ENCODE measurements around the gene CTSC. TPM values are rescaled to one million over a fixed set of nuclear protein-coding genes. Genes with fewer than 3 reads are reported as not detected.
A peak's percentile ranks its signal among the peaks of the same experiment; 100 is the strongest.

Gene CTSC
- total and polyA plus RNA-seq, 9 of the 15 experiments (the other 6 are each of a cell fraction or from before 2014, with no cell fraction given), result 113 to 403 (median 187) TPM

DNA sequence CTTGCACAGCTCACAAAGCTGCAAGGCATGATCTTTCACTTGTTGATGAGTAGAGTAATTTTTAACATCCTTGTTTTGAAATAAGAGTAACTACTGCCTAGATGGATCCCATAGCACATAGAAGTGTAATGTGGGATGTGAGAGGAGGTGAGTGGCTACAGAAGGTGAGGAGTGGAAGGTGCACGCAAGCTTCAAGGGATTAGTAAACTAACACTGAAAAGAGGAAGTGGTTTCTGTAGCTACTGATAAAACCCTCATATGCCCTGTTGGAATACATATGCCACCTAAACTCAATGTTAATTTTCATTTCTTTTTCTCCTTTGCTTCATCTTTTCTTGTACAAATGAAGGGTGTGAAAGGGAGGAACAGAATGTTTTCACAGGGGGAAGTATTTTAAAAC lies 22.0 kb upstream of the CTSC start (continued):
- TF ChIP-seq MYBL2 (IDR thresholded peaks at IDR 0.05; ENCODE audit: low read depth) (no peak), MYBL2 (CRISPR knock-in tag; IDR thresholded peaks at IDR 0.05; ENCODE audit: borderline replicate concordance) (no peak), KDM4B (IDR thresholded peaks at IDR 0.05; ENCODE audit: borderline replicate concordance in 2 of 2, low read depth in 1 of 2) (no peak), ZEB2 (IDR thresholded peaks at IDR 0.05) (peak; percentile 86), GABPA (tag; conservative IDR thresholded peaks at IDR 0.05; ENCODE audit: low read depth) (peak; percentile 44; the same call in 1 of the 2 replicates), CTBP1 (IDR thresholded peaks at IDR 0.05; ENCODE audit: borderline replicate concordance) (peak; percentile 78; the same call in 1 of the 2 replicates), TCF3 (CRISPR knock-in tag; IDR thresholded peaks at IDR 0.05) (0 out of 2 replicates have a peak, but pooled peaks have one; percentile 8), ZNF717 (CRISPR knock-in tag; IDR thresholded peaks at IDR 0.05) (no peak), SAFB (IDR thresholded peaks at IDR 0.05; ENCODE audit: borderline replicate concordance, low read depth, low read length) (no peak), ATF7 (IDR thresholded peaks at IDR 0.05) (peak; percentile 25; the same call in 1 of the 2 replicates), ZFX (CRISPR knock-in tag; IDR thresholded peaks at IDR 0.05) (no peak), POLR2B (IDR thresholded peaks at IDR 0.05; ENCODE audit: low read depth, partially characterized antibody) (no peak), BMI1 (IDR thresholded peaks at IDR 0.05; ENCODE audit: low read length) (no peak), SPI1 (IDR thresholded peaks at IDR 0.05; ENCODE audit: borderline replicate concordance, low read depth, low read length) (peak; percentile 100), SMARCA4 (IDR thresholded peaks at IDR 0.05) (peak; percentile 92)
- TF ChIP-seq, protein P1, sequence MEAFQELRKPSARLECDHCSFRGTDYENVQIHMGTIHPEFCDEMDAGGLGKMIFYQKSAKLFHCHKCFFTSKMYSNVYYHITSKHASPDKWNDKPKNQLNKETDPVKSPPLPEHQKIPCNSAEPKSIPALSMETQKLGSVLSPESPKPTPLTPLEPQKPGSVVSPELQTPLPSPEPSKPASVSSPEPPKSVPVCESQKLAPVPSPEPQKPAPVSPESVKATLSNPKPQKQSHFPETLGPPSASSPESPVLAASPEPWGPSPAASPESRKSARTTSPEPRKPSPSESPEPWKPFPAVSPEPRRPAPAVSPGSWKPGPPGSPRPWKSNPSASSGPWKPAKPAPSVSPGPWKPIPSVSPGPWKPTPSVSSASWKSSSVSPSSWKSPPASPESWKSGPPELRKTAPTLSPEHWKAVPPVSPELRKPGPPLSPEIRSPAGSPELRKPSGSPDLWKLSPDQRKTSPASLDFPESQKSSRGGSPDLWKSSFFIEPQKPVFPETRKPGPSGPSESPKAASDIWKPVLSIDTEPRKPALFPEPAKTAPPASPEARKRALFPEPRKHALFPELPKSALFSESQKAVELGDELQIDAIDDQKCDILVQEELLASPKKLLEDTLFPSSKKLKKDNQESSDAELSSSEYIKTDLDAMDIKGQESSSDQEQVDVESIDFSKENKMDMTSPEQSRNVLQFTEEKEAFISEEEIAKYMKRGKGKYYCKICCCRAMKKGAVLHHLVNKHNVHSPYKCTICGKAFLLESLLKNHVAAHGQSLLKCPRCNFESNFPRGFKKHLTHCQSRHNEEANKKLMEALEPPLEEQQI (IDR thresholded peaks at IDR 0.05), result peak; percentile 80
- TF ChIP-seq, protein P2, sequence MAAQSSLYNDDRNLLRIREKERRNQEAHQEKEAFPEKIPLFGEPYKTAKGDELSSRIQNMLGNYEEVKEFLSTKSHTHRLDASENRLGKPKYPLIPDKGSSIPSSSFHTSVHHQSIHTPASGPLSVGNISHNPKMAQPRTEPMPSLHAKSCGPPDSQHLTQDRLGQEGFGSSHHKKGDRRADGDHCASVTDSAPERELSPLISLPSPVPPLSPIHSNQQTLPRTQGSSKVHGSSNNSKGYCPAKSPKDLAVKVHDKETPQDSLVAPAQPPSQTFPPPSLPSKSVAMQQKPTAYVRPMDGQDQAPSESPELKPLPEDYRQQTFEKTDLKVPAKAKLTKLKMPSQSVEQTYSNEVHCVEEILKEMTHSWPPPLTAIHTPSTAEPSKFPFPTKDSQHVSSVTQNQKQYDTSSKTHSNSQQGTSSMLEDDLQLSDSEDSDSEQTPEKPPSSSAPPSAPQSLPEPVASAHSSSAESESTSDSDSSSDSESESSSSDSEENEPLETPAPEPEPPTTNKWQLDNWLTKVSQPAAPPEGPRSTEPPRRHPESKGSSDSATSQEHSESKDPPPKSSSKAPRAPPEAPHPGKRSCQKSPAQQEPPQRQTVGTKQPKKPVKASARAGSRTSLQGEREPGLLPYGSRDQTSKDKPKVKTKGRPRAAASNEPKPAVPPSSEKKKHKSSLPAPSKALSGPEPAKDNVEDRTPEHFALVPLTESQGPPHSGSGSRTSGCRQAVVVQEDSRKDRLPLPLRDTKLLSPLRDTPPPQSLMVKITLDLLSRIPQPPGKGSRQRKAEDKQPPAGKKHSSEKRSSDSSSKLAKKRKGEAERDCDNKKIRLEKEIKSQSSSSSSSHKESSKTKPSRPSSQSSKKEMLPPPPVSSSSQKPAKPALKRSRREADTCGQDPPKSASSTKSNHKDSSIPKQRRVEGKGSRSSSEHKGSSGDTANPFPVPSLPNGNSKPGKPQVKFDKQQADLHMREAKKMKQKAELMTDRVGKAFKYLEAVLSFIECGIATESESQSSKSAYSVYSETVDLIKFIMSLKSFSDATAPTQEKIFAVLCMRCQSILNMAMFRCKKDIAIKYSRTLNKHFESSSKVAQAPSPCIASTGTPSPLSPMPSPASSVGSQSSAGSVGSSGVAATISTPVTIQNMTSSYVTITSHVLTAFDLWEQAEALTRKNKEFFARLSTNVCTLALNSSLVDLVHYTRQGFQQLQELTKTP (IDR thresholded peaks at IDR 0.05; ENCODE audit: low read depth in 1 of 2, partially characterized antibody in 2 of 2), result peak in 1 of 2 experiments; percentile 19
- TF ChIP-seq, protein P3, sequence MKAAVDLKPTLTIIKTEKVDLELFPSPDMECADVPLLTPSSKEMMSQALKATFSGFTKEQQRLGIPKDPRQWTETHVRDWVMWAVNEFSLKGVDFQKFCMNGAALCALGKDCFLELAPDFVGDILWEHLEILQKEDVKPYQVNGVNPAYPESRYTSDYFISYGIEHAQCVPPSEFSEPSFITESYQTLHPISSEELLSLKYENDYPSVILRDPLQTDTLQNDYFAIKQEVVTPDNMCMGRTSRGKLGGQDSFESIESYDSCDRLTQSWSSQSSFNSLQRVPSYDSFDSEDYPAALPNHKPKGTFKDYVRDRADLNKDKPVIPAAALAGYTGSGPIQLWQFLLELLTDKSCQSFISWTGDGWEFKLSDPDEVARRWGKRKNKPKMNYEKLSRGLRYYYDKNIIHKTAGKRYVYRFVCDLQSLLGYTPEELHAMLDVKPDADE (conservative IDR thresholded peaks at IDR 0.05; ENCODE audit: control insufficient read depth, low read depth, low read length), result no peak
- TF ChIP-seq, protein P4, sequence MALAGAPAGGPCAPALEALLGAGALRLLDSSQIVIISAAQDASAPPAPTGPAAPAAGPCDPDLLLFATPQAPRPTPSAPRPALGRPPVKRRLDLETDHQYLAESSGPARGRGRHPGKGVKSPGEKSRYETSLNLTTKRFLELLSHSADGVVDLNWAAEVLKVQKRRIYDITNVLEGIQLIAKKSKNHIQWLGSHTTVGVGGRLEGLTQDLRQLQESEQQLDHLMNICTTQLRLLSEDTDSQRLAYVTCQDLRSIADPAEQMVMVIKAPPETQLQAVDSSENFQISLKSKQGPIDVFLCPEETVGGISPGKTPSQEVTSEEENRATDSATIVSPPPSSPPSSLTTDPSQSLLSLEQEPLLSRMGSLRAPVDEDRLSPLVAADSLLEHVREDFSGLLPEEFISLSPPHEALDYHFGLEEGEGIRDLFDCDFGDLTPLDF (CRISPR knock-in tag; IDR thresholded peaks at IDR 0.05), result no peak
- TF ChIP-seq, protein P5, sequence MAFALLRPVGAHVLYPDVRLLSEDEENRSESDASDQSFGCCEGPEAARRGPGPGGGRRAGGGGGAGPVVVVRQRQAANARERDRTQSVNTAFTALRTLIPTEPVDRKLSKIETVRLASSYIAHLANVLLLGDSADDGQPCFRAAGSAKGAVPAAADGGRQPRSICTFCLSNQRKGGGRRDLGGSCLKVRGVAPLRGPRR (CRISPR knock-in tag; IDR thresholded peaks at IDR 0.05), result no peak

Data from K562 (cell line).